SK-N-SH (cell line): ENCODE results near the gene ATXN2.
A peak's percentile ranks its signal among the peaks of the same experiment; 100 is the strongest.

Source experiments
- ELF1 ChIP-seq: IDR thresholded peaks from 2 replicates; pipeline ENCODE4 v1.4.0; 2012
- JUND ChIP-seq: IDR thresholded peaks from 2 replicates; pipeline ENCODE4 v1.4.0; 2012
- POLR2AphosphoS5 ChIP-seq: IDR thresholded peaks from 2 replicates; pipeline ENCODE4 v1.6.1; 2012; ENCODE audit warnings: low read depth, low read length
- RAD21 ChIP-seq: IDR thresholded peaks from 2 replicates; pipeline ENCODE4 v1.6.1; 2012; ENCODE audit warnings: mild to moderate bottlenecking, low read length
- YY1 ChIP-seq: IDR thresholded peaks from 2 replicates; pipeline ENCODE4 v1.4.0; 2012; ENCODE audit warnings: low read depth, mild to moderate bottlenecking
- TF ChIP-seq, protein P1 (sequence below): fragments of 200-600 bp; sonication (generic); IDR thresholded peaks from 2 replicates; pipeline ENCODE4 v1.6.1; 2017; ENCODE audit warnings: antibody characterized with exemption, mild to moderate bottlenecking, moderate library complexity
- TF ChIP-seq, protein P2 (sequence below): fragments of 150-350 bp; IDR thresholded peaks from 2 replicates; pipeline ENCODE4 v1.6.1; 2017; ENCODE audit warnings: antibody characterized with exemption, low read length, low read depth, borderline replicate concordance
- TF ChIP-seq, protein P3 (sequence below): IDR thresholded peaks from 2 replicates; pipeline ENCODE4 v1.4.0; 2012; ENCODE audit warnings: low read depth

DNA sequence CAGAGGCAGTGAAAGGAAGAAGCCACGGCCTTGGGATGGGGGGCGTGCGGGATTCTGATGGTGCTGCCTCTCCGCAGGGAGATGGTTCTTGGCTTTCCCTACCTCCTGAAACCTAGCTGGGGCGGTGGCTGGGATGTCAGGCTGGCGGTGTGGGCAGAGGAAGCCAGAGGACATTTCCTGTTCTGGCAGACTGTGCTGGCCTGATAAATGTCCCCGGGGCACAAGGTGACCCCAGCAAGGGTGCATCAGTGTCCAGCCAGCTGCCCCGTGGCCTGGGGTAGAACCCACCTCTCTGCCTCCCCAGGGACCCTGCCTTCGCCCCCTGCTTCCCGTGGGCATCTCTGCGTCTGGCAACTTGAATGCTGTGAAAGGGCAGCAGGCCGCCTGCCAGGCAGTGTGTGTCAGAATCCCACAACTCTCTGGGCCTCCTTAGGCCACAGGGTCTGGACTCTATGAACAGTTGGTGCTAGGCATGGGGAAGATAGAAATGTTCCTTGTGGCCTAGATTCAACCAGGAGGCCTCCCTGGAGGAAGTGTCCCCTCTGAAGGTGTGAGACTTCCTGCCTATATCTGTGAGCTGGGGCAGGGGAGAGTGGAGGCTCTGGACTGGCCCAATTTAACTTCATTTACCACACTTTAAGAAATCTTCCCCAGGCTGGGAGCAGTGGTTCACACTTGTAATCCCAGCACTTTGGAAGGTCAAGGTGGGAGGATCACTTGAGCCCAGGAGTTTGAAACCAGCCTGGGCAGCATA is 188.5 kb downstream of the ATXN2 start:
- TF ChIP-seq YY1 (0 out of 2 replicates have a peak, but pooled peaks have one; percentile 22), JUND (no peak), ELF1 (no peak), RAD21 (no peak), POLR2AphosphoS5 (no peak)
- TF ChIP-seq, protein P1, sequence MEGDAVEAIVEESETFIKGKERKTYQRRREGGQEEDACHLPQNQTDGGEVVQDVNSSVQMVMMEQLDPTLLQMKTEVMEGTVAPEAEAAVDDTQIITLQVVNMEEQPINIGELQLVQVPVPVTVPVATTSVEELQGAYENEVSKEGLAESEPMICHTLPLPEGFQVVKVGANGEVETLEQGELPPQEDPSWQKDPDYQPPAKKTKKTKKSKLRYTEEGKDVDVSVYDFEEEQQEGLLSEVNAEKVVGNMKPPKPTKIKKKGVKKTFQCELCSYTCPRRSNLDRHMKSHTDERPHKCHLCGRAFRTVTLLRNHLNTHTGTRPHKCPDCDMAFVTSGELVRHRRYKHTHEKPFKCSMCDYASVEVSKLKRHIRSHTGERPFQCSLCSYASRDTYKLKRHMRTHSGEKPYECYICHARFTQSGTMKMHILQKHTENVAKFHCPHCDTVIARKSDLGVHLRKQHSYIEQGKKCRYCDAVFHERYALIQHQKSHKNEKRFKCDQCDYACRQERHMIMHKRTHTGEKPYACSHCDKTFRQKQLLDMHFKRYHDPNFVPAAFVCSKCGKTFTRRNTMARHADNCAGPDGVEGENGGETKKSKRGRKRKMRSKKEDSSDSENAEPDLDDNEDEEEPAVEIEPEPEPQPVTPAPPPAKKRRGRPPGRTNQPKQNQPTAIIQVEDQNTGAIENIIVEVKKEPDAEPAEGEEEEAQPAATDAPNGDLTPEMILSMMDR = no peak
- TF ChIP-seq, protein P2, sequence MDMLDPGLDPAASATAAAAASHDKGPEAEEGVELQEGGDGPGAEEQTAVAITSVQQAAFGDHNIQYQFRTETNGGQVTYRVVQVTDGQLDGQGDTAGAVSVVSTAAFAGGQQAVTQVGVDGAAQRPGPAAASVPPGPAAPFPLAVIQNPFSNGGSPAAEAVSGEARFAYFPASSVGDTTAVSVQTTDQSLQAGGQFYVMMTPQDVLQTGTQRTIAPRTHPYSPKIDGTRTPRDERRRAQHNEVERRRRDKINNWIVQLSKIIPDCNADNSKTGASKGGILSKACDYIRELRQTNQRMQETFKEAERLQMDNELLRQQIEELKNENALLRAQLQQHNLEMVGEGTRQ = no peak
- TF ChIP-seq, protein P3, sequence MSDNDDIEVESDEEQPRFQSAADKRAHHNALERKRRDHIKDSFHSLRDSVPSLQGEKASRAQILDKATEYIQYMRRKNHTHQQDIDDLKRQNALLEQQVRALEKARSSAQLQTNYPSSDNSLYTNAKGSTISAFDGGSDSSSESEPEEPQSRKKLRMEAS = no peak
